Lung (tissue), 12 donors: ENCODE data around the gene RFWD3. TPM values are rescaled to one million over a fixed set of nuclear protein-coding genes. Genes with fewer than 3 reads are reported as not detected.

Source experiments
- ATAC-seq: fragments of 200-7000 bp; cut with Tn5 transposase; one replicate; pipeline ENCODE4 v1.9.1; 2020; ENCODE audit warnings: moderate number of reproducible peaks; ENCODE audit not compliant: insufficient read depth, low FRiP score
- DNase-seq, 3 donors: peaks; one replicate each; pipeline ENCODE4 v3.0.0-alpha.2; 2013 to 2017
- H3K27ac ChIP-seq, 2 donors: one replicate each; pipeline ENCODE4 v1.5.1; 2013; ENCODE audit warnings: mild to moderate bottlenecking in 2 of 2, moderate library complexity in 2 of 2, control low read depth in 1 of 2, inconsistent platforms in 1 of 2, low read depth in 1 of 2, low read length in 1 of 2
- H3K27me3 ChIP-seq, 3 donors: one replicate each; pipeline ENCODE4 v1.5.1; 2013; ENCODE audit warnings: low read length in 2 of 3; ENCODE audit not compliant: control insufficient read depth in 3 of 3, insufficient read depth in 3 of 3
- H3K36me3 ChIP-seq, 4 donors: one replicate each; pipeline ENCODE4 v1.5.1; 2013; ENCODE audit warnings: low read length in 4 of 4, mild to moderate bottlenecking in 1 of 4, moderate library complexity in 1 of 4; ENCODE audit not compliant: control insufficient read depth in 4 of 4, insufficient read depth in 4 of 4
- H3K4me1 ChIP-seq, 5 donors: one replicate each; pipeline ENCODE4 v1.5.1; 2013; ENCODE audit warnings: low read length in 5 of 5, mild to moderate bottlenecking in 2 of 5, moderate library complexity in 1 of 5; ENCODE audit not compliant: control insufficient read depth in 5 of 5, insufficient read depth in 5 of 5
- H3K4me3 ChIP-seq: one replicate; pipeline ENCODE4 v1.5.1; 2013; ENCODE audit warnings: mild to moderate bottlenecking, control low read depth, moderate library complexity
- H3K9ac ChIP-seq, 2 donors: one replicate each; pipeline ENCODE4 v1.5.1; 2013; ENCODE audit warnings: low read length in 2 of 2, control low read depth in 1 of 2; ENCODE audit not compliant: insufficient read depth in 1 of 2
- H3K9me3 ChIP-seq, 4 donors: one replicate each; pipeline ENCODE4 v1.5.1; 2013; ENCODE audit warnings: low read length in 3 of 4, mild to moderate bottlenecking in 1 of 4, moderate library complexity in 1 of 4; ENCODE audit not compliant: control insufficient read depth in 4 of 4, insufficient read depth in 3 of 4
- WGBS, 2 donors: extraction: QIAGEN DNeasy Blood & Tissue Kit; methylation state at CpG; one replicate each; pipeline ENCODE4 v1.1.7; 2013; 5-methylcytosine and 5-hydroxymethylcytosine counted together
- polyA plus RNA-seq, 2 donors: library from polyadenylated mRNA; stranded (reverse); fragments of 200-250 nt; gene quantifications; one replicate each; pipeline ENCODE4 v1.2.1, GENCODE V29; 2013
- total RNA-seq, 2 donors: library from RNA; depleted of rRNA in 1 of 2; stranded (reverse); fragments of >200 nt in 1 of 2; gene quantifications; one replicate each; pipeline ENCODE4 v1.2.1, GENCODE V29; 2014 to 2021
- TF ChIP-seq, protein P1 (sequence below): IDR thresholded peaks from 2 replicates; pipeline ENCODE4 v1.5.1; 2012; ENCODE audit warnings: mild to moderate bottlenecking; ENCODE audit errors: control extremely low read depth, extremely low read depth
- donor health status: control.
- donor health status: control.
- donor health status: Bipolar disorder and iron deficiency.
- donor health status: healthy.
- donor health status: DM: yes; HTN: yes; CAD: no.

Gene RFWD3
- total and polyA plus RNA-seq, 4 donors: 7.4 to 23.3 (median 11.4) TPM

GRCh38 chr16:74574146-74574545 is 92.5 kb downstream of the RFWD3 start:
- WGBS, 2 donors: 83 to 88% methylated on average over 2 of the region's 2 CpGs

DNA sequence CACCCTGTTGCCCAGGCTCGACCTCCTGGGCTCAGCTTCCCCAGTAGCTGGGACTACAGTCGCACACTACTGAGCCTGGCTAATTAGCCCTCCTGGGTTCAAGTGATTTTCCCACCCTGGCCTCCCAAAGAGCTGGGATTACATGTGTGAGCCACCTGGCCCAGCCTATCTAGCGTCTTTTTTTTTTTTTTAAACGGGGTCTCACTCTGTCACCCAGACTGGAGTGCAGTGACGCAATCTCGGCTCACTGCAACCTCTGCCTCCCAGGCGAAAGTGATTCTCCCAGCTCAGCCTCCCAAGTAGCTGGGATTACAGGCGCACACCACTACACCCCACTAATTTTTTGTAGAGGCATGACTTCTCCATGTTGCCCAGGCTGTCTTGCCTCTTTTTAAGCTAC is 93.1 kb downstream of the RFWD3 start:
- WGBS, 2 donors: 66 to 68% methylated on average over 8 of the region's 8 CpGs
- Histone ChIP-seq H3K4me1 (peaks cover 0 to 5% (median 5%) of the 10 kb centered on the region in 5 donors), H3K9me3 (no peaks in the 10 kb centered on the region), H3K27ac (no peak overlapping the region), H3K27me3 (no peaks in the 10 kb centered on the region), H3K4me3 (no peak overlapping the region), H3K9ac (no peak overlapping the region), H3K36me3 (no peaks in the 10 kb centered on the region)
- DNase-seq (no peak), ATAC-seq (no peak)
- TF ChIP-seq, protein P1, sequence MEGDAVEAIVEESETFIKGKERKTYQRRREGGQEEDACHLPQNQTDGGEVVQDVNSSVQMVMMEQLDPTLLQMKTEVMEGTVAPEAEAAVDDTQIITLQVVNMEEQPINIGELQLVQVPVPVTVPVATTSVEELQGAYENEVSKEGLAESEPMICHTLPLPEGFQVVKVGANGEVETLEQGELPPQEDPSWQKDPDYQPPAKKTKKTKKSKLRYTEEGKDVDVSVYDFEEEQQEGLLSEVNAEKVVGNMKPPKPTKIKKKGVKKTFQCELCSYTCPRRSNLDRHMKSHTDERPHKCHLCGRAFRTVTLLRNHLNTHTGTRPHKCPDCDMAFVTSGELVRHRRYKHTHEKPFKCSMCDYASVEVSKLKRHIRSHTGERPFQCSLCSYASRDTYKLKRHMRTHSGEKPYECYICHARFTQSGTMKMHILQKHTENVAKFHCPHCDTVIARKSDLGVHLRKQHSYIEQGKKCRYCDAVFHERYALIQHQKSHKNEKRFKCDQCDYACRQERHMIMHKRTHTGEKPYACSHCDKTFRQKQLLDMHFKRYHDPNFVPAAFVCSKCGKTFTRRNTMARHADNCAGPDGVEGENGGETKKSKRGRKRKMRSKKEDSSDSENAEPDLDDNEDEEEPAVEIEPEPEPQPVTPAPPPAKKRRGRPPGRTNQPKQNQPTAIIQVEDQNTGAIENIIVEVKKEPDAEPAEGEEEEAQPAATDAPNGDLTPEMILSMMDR: no peak

More at GRCh38 chr16:74574146-74574545, 92.5 kb downstream of the RFWD3 start:
- TF ChIP-seq, protein P1: no peak
- no peaks in the 10 kb centered on the region for H3K27me3 ChIP-seq
- no peak overlapping the region for H3K4me3 ChIP-seq
- DNase-seq (no peak), ATAC-seq (no peak)
- no peaks in the 10 kb centered on the region for H3K9me3 ChIP-seq
- no peaks in the 10 kb centered on the region for H3K36me3 ChIP-seq
- H3K9ac ChIP-seq: no peak overlapping the region
- no peak overlapping the region for H3K27ac ChIP-seq
- H3K4me1 ChIP-seq: peaks cover 0 to 7% (median 5%) of the 10 kb centered on the region in 5 donors

Other genes starting within 250 kb of the RFWD3 start
- gene CLEC18B, start 245.4 kb downstream of the RFWD3 start, total RNA-seq: 1 to 10 TPM in 1 of 2 donors, not detected in 1; 1.9 TPM
- gene CLEC18B, start 245.4 kb downstream of the RFWD3 start, polyA plus RNA-seq: under 1 TPM; 0.65 to 0.77 TPM
- 100 to 1,000 TPM; 106 to 156 TPM for gene GLG1, start 59.8 kb downstream of the RFWD3 start, total RNA-seq
- 10 to 100 TPM; 24.6 to 49.8 TPM for gene GLG1, start 59.8 kb downstream of the RFWD3 start, polyA plus RNA-seq
- 10 to 100 TPM; 13.1 to 27.6 TPM for gene MLKL, start 34.0 kb upstream of the RFWD3 start, total RNA-seq
- gene MLKL, start 34.0 kb upstream of the RFWD3 start, polyA plus RNA-seq: 10 to 100 TPM; 17.4 to 32.1 TPM
- 1 to 10 TPM; 5.9 to 7.1 TPM for gene FA2H, start 107.9 kb upstream of the RFWD3 start, total RNA-seq
- gene FA2H, start 107.9 kb upstream of the RFWD3 start, polyA plus RNA-seq: 1 to 10 TPM; 2.1 to 3.5 TPM